ENCODE data around the gene IHH. TPM values are rescaled to one million over a fixed set of nuclear protein-coding genes. Genes with fewer than 3 reads are reported as not detected.

IHH gene
- total RNA-seq, 1 donor from 2014 or later: not detected

DNA sequence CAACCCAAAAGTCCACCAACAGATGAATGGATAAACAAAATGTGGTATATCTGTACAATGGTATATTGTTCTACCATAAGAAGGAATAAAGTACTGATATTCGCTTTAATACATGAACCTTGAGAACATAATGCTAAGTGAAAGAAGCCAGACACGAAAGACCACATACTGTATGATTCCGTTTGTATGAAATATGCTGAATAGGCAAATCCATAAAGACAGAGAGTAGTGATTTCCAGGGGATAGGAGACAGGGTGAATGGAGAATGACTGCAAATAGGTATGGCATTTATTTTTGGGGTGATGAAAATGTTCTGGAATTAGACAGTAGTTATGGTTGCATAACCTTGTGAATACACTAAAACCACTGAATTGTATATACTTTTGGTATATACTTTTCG lies 28.6 kb upstream of the IHH start:
- peaks cover 8% of the 10 kb centered on the region for H3K27me3 Mint-ChIP-seq (ENCODE audit: low read depth, unreplicated experiment)
- H3K4me1 Mint-ChIP-seq (ENCODE audit: low read depth, unreplicated experiment): peaks cover 8% of the 10 kb centered on the region
- H3K27ac Mint-ChIP-seq (ENCODE audit: unreplicated experiment): no peak overlapping the region
- TF ChIP-seq EZH2 (IDR thresholded peaks at IDR 0.05; ENCODE audit: insufficient read depth, low read length): no peak
- TF ChIP-seq, protein P1, sequence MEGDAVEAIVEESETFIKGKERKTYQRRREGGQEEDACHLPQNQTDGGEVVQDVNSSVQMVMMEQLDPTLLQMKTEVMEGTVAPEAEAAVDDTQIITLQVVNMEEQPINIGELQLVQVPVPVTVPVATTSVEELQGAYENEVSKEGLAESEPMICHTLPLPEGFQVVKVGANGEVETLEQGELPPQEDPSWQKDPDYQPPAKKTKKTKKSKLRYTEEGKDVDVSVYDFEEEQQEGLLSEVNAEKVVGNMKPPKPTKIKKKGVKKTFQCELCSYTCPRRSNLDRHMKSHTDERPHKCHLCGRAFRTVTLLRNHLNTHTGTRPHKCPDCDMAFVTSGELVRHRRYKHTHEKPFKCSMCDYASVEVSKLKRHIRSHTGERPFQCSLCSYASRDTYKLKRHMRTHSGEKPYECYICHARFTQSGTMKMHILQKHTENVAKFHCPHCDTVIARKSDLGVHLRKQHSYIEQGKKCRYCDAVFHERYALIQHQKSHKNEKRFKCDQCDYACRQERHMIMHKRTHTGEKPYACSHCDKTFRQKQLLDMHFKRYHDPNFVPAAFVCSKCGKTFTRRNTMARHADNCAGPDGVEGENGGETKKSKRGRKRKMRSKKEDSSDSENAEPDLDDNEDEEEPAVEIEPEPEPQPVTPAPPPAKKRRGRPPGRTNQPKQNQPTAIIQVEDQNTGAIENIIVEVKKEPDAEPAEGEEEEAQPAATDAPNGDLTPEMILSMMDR (IDR thresholded peaks at IDR 0.05; ENCODE audit: insufficient read depth, low read depth, low read length): no peak
- FAIRE-seq (no peak), DNase-seq (ENCODE audit: low read depth) (no peak)
- no peak overlapping the region for H3K4me3 Mint-ChIP-seq (ENCODE audit: unreplicated experiment)
- Histone ChIP-seq H3K9ac (ENCODE audit: low read length) (no peak overlapping the region), H2AFZ (ENCODE audit: low read depth, low read length) (no peak overlapping the region), H3K4me3 (ENCODE audit: insufficient read depth, low read depth, low read length) (no peak overlapping the region), H3K27me3 (ENCODE audit: insufficient read depth, low read length) (no peaks in the 10 kb centered on the region), H3K27ac (ENCODE audit: low read depth, low read length) (no peak overlapping the region), H3K4me2 (ENCODE audit: low read length) (no peak overlapping the region), H3K36me3 (ENCODE audit: insufficient read depth, low read length) (no peaks in the 10 kb centered on the region), H3K4me1 (ENCODE audit: insufficient read depth, low read length) (no peaks in the 10 kb centered on the region), H3K79me2 (ENCODE audit: insufficient read depth, low read length) (no peaks in the 10 kb centered on the region), H4K20me1 (ENCODE audit: insufficient read depth, low read length) (no peaks in the 10 kb centered on the region), H3K9me3 (ENCODE audit: insufficient read depth, low read depth, low read length) (no peaks in the 10 kb centered on the region)
- peaks cover 3% of the 10 kb centered on the region for H3K9me3 Mint-ChIP-seq (ENCODE audit: unreplicated experiment)
- peaks cover 8% of the 10 kb centered on the region for H3K36me3 Mint-ChIP-seq (ENCODE audit: low read depth, unreplicated experiment)

- Histone ChIP-seq H3K27ac (ENCODE audit: low read depth, low read length) (no peak overlapping the region), H3K4me3 (ENCODE audit: insufficient read depth, low read depth, low read length) (no peak overlapping the region), H4K20me1 (ENCODE audit: insufficient read depth, low read length) (no peaks in the 10 kb centered on the region), H3K27me3 (ENCODE audit: insufficient read depth, low read length) (no peaks in the 10 kb centered on the region), H3K9ac (ENCODE audit: low read length) (no peak overlapping the region), H3K79me2 (ENCODE audit: insufficient read depth, low read length) (no peaks in the 10 kb centered on the region), H2AFZ (ENCODE audit: low read depth, low read length) (no peak overlapping the region), H3K4me2 (ENCODE audit: low read length) (no peak overlapping the region), H3K4me1 (ENCODE audit: insufficient read depth, low read length) (no peaks in the 10 kb centered on the region), H3K36me3 (ENCODE audit: insufficient read depth, low read length) (no peaks in the 10 kb centered on the region), H3K9me3 (ENCODE audit: insufficient read depth, low read depth, low read length) (no peaks in the 10 kb centered on the region)
- no peak for TF ChIP-seq EZH2 (IDR thresholded peaks at IDR 0.05; ENCODE audit: insufficient read depth, low read length)
- TF ChIP-seq, protein P1 (IDR thresholded peaks at IDR 0.05; ENCODE audit: insufficient read depth, low read depth, low read length): no peak
- H3K9me3 Mint-ChIP-seq (ENCODE audit: unreplicated experiment): peaks cover 3% of the 10 kb centered on the region
- no peak overlapping the region for H3K27ac Mint-ChIP-seq (ENCODE audit: unreplicated experiment)
- H3K36me3 Mint-ChIP-seq (ENCODE audit: low read depth, unreplicated experiment): peaks cover 8% of the 10 kb centered on the region
- DNase-seq (ENCODE audit: low read depth) (no peak), FAIRE-seq (no peak)
- peaks cover 11% of the 10 kb centered on the region for H3K27me3 Mint-ChIP-seq (ENCODE audit: low read depth, unreplicated experiment)
- no peak overlapping the region for H3K4me3 Mint-ChIP-seq (ENCODE audit: unreplicated experiment)
- H3K4me1 Mint-ChIP-seq (ENCODE audit: low read depth, unreplicated experiment): peaks cover 8% of the 10 kb centered on the region
These were observed 27.1 kb upstream of the IHH start for GRCh38 chr2:219087848-219088247.

GRCh38 chr2:219087361-219087760 lies 26.6 kb upstream of the IHH start:
- H3K4me1 Mint-ChIP-seq (ENCODE audit: low read depth, unreplicated experiment): peaks cover 8% of the 10 kb centered on the region
- Histone ChIP-seq H3K4me1 (ENCODE audit: insufficient read depth, low read length) (no peaks in the 10 kb centered on the region), H3K36me3 (ENCODE audit: insufficient read depth, low read length) (no peaks in the 10 kb centered on the region), H3K9me3 (ENCODE audit: insufficient read depth, low read depth, low read length) (no peaks in the 10 kb centered on the region), H3K4me2 (ENCODE audit: low read length) (no peak overlapping the region), H3K27ac (ENCODE audit: low read depth, low read length) (no peak overlapping the region), H3K27me3 (ENCODE audit: insufficient read depth, low read length) (no peaks in the 10 kb centered on the region), H3K9ac (ENCODE audit: low read length) (no peak overlapping the region), H3K4me3 (ENCODE audit: insufficient read depth, low read depth, low read length) (no peak overlapping the region), H2AFZ (ENCODE audit: low read depth, low read length) (no peak overlapping the region), H3K79me2 (ENCODE audit: insufficient read depth, low read length) (no peaks in the 10 kb centered on the region), H4K20me1 (ENCODE audit: insufficient read depth, low read length) (no peaks in the 10 kb centered on the region)
- no peak for TF ChIP-seq EZH2 (IDR thresholded peaks at IDR 0.05; ENCODE audit: insufficient read depth, low read length)
- TF ChIP-seq, protein P1 (IDR thresholded peaks at IDR 0.05; ENCODE audit: insufficient read depth, low read depth, low read length): no peak
- H3K27ac Mint-ChIP-seq (ENCODE audit: unreplicated experiment): no peak overlapping the region
- FAIRE-seq: no peak
- H3K9me3 Mint-ChIP-seq (ENCODE audit: unreplicated experiment): peaks cover 3% of the 10 kb centered on the region
- no peak overlapping the region for H3K4me3 Mint-ChIP-seq (ENCODE audit: unreplicated experiment)
- peaks cover 16% of the 10 kb centered on the region for H3K27me3 Mint-ChIP-seq (ENCODE audit: low read depth, unreplicated experiment)
- no peak for DNase-seq (ENCODE audit: low read depth)
- peaks cover 8% of the 10 kb centered on the region for H3K36me3 Mint-ChIP-seq (ENCODE audit: low read depth, unreplicated experiment)

Data from astrocyte (in vitro differentiated cells and primary cell).